ENCODE data around the gene CPM. TPM values are rescaled to one million over a fixed set of nuclear protein-coding genes. Genes with fewer than 3 reads are reported as not detected.

The CPM gene
- total and polyA plus RNA-seq, 2 donors (not counting 3 experiments of a cell fraction or from before 2014, with no cell fraction given) = not detected

DNA sequence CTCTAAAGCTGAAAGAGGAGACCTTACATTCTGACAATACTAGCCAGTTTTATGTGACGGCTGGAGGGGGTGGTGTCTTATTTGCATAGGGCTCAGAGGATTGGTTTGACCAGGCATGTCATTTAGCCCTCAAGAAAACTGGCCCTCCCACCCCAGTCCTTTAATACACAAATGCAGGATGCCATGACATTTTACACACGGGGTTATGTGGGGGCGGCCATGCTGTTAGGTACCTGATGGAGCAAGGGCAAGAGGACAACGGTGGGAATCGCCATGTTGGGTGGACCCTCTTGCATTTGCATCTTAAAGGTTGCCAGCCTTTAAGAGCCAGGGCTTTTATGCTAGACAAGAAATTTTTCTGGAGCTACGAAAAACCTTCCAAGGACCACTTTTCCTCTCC is 101.7 kb downstream of the CPM start:
- TF ChIP-seq POLR2AphosphoS5 (IDR thresholded peaks at IDR 0.05; ENCODE audit: insufficient read depth, low read depth, low read length) (peak; percentile 7), MAX (IDR thresholded peaks at IDR 0.05; ENCODE audit: insufficient read depth, insufficient read length) (no peak), MYC (IDR thresholded peaks at IDR 0.05; ENCODE audit: low read depth, low read length) (no peak)
- no peaks in the 10 kb centered on the region for H3K9me3 ChIP-seq (replicated peaks; ENCODE audit: control insufficient read depth, insufficient read depth, low read length)
- no peaks in the 10 kb centered on the region for H3K27me3 ChIP-seq (ENCODE audit: control insufficient read depth in 2 of 2, insufficient read depth in 2 of 2, low read length in 2 of 2)
- DNase-seq (ENCODE audit: low read depth, low spot score) = no peak
- H3K36me3 ChIP-seq (ENCODE audit: control insufficient read depth in 2 of 2, extremely low read depth in 1 of 2, insufficient read depth in 2 of 2, low read length in 2 of 2) = peaks cover 19 to 47% of the 10 kb centered on the region in 2 experiments
- intact Hi-C loops (cut with micrococcal nuclease) = no loop called here
- H3K9ac ChIP-seq (replicated peaks; ENCODE audit: extremely low read depth, insufficient read depth, low read length) = no peak overlapping the region
- ChIA-PET CTCF (interaction anchor here (1.1 to 3.0 kb wide), 5 partner anchors 13 to 1475 kb away, joined by 3 to 20 read pairs (median 6); partner anchors contain the start of gene MDM2), POLR2A (no interaction called here)
- no peaks in the 10 kb centered on the region for H3K9me1 ChIP-seq (replicated peaks; ENCODE audit: control insufficient read depth, extremely low read depth, insufficient read depth, low read length)
- BruUV-seq (replicated peaks) = no TSS peak
- H4K20me1 ChIP-seq (replicated peaks; ENCODE audit: control insufficient read depth, extremely low read depth, insufficient read depth, low read length) = no peaks in the 10 kb centered on the region
- no peak for FAIRE-seq
- no peak overlapping the region for H3K4me2 ChIP-seq (ENCODE audit: insufficient read depth, low read length)
- peaks cover 4% of the 10 kb centered on the region for H3K4me1 ChIP-seq (ENCODE audit: control insufficient read depth, extremely low read depth, insufficient read depth, low read length)
- no peak overlapping the region for H2AFZ ChIP-seq (ENCODE audit: low read depth, low read length)
- H3K27ac ChIP-seq (ENCODE audit: insufficient read depth, low read depth, low read length) = no peak overlapping the region
- no peak overlapping the region for H3K4me3 ChIP-seq (replicated peaks in 1 of 3; ENCODE audit: insufficient read depth in 1 of 3, low read depth in 1 of 3, low read length in 3 of 3)
- H3K79me2 ChIP-seq (ENCODE audit: control insufficient read depth, insufficient read depth, low read length) = peaks cover 27% of the 10 kb centered on the region
- dilution Hi-C loops (cut with MboI; ENCODE audit: extremely low pct_ligation_motif_present, low sequenced_read_pairs) = no loop called here

DNA sequence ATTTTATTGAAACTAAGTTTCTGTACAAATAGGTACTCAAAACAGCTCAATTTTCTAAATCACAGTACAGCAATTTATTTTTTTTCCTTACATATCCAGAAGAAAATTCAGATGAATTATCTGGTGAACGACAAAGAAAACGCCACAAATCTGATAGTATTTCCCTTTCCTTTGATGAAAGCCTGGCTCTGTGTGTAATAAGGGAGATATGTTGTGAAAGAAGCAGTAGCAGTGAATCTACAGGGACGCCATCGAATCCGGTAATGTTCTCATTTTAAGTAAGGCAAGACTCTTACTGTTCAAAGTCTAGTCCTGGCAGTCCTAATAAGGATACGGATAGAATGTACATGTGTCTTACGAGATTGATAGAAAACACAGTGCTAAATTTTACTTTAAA is 104.3 kb downstream of the CPM start:
- Histone ChIP-seq H3K27me3 (ENCODE audit: control insufficient read depth in 2 of 2, insufficient read depth in 2 of 2, low read length in 2 of 2) (no peaks in the 10 kb centered on the region), H3K4me1 (ENCODE audit: control insufficient read depth, extremely low read depth, insufficient read depth, low read length) (peaks cover 10% of the 10 kb centered on the region), H3K9me1 (replicated peaks; ENCODE audit: control insufficient read depth, extremely low read depth, insufficient read depth, low read length) (no peaks in the 10 kb centered on the region), H4K20me1 (replicated peaks; ENCODE audit: control insufficient read depth, extremely low read depth, insufficient read depth, low read length) (peaks cover 3% of the 10 kb centered on the region), H3K79me2 (ENCODE audit: control insufficient read depth, insufficient read depth, low read length) (peaks cover 23% of the 10 kb centered on the region), H3K27ac (ENCODE audit: insufficient read depth, low read depth, low read length) (no peak overlapping the region), H3K4me2 (ENCODE audit: insufficient read depth, low read length) (no peak overlapping the region), H3K36me3 (ENCODE audit: control insufficient read depth in 2 of 2, extremely low read depth in 1 of 2, insufficient read depth in 2 of 2, low read length in 2 of 2) (peaks cover 22 to 52% of the 10 kb centered on the region in 2 experiments), H3K9ac (replicated peaks; ENCODE audit: extremely low read depth, insufficient read depth, low read length) (no peak overlapping the region), H3K9me3 (replicated peaks; ENCODE audit: control insufficient read depth, insufficient read depth, low read length) (no peaks in the 10 kb centered on the region), H2AFZ (ENCODE audit: low read depth, low read length) (no peak overlapping the region), H3K4me3 (replicated peaks in 1 of 3; ENCODE audit: insufficient read depth in 1 of 3, low read depth in 1 of 3, low read length in 3 of 3) (no peak overlapping the region)
- no TSS peak for BruUV-seq (replicated peaks)
- ChIA-PET CTCF (interaction anchor here (1.1 kb wide), 1 partner anchor 9 kb away, joined by 5 read pairs; no protein-coding TSS in a partner anchor), POLR2A (interaction anchor here (0.6 kb wide), 1 partner anchor 10 kb away, joined by 3 read pairs; no protein-coding TSS in a partner anchor)
- no peak for FAIRE-seq
- dilution Hi-C loops (cut with MboI; ENCODE audit: extremely low pct_ligation_motif_present, low sequenced_read_pairs) (no loop called here), intact Hi-C loops (cut with micrococcal nuclease) (loop anchor here (5.0 kb wide), 1 partner anchor 216 kb away; the partner anchor contains the start of gene RAP1B)
- DNase-seq (ENCODE audit: low read depth, low spot score) = no peak
- TF ChIP-seq MYC (IDR thresholded peaks at IDR 0.05; ENCODE audit: low read depth, low read length) = no peak
